ENCODE measurements around the gene UBLCP1.

UBLCP1 gene

DNA sequence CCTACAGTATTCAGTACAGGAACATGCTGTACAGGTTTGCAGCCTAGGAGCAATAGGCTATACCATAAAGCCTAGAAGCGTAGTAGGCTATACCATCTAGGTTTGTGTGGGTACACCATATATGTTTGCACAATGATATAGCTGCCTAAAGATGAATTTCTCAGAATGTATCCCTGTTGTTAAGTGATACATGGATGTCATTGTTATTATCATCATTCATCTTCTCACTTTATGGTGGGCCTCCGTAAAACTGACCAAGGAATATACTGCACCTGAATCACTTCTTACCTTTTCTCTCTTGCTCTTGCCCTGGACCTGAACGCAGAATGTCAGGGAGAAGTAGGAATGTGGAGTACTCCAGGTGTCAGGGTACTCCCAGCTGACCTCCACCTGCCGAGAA is 55.4 kb downstream of the UBLCP1 start:
- DNase-seq (ENCODE audit: low spot score): no peak
- TF ChIP-seq, protein P1, sequence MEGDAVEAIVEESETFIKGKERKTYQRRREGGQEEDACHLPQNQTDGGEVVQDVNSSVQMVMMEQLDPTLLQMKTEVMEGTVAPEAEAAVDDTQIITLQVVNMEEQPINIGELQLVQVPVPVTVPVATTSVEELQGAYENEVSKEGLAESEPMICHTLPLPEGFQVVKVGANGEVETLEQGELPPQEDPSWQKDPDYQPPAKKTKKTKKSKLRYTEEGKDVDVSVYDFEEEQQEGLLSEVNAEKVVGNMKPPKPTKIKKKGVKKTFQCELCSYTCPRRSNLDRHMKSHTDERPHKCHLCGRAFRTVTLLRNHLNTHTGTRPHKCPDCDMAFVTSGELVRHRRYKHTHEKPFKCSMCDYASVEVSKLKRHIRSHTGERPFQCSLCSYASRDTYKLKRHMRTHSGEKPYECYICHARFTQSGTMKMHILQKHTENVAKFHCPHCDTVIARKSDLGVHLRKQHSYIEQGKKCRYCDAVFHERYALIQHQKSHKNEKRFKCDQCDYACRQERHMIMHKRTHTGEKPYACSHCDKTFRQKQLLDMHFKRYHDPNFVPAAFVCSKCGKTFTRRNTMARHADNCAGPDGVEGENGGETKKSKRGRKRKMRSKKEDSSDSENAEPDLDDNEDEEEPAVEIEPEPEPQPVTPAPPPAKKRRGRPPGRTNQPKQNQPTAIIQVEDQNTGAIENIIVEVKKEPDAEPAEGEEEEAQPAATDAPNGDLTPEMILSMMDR (IDR thresholded peaks at IDR 0.05; ENCODE audit: extremely low read depth, insufficient read depth, missing control alignments): no peak
- in situ Hi-C loops (cut with MboI; ENCODE audit: low pct_unique_long_range_greater_than_20kb, low sequenced_read_pairs, unreplicated experiment): loop anchor here (10.0 kb wide), 1 partner anchor 164 kb away; no protein-coding TSS in a partner anchor

DNA sequence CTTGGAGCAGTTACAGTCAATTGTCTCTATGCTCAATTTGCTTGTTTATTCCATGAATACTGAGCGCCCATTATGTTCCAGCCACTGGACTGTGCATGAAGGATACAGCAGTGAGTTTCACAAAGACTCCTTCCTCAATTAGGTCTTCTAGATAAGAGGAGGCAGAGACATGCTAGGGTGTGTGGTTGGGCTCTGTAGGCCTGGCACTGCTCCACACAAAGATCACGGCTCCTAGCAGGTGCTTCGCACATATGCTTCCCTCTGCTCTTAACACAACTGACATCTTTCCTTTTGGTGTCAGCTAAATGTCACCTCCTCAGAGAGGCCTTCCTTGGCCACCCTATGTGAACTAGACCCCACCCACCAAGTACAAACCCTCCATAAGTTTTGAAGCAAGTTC is 56.3 kb downstream of the UBLCP1 start:
- TF ChIP-seq, protein P1 (IDR thresholded peaks at IDR 0.05; ENCODE audit: extremely low read depth, insufficient read depth, missing control alignments): no peak
- in situ Hi-C loops (cut with MboI; ENCODE audit: low pct_unique_long_range_greater_than_20kb, low sequenced_read_pairs, unreplicated experiment): loop anchor here (10.0 kb wide), 1 partner anchor 165 kb away; no protein-coding TSS in a partner anchor

GRCh38 chr5:159319832-159320231 is 56.7 kb downstream of the UBLCP1 start:
- DNase-seq (ENCODE audit: low spot score): no peak
- TF ChIP-seq, protein P1 (IDR thresholded peaks at IDR 0.05; ENCODE audit: extremely low read depth, insufficient read depth, missing control alignments): no peak
- in situ Hi-C loops (cut with MboI; ENCODE audit: low pct_unique_long_range_greater_than_20kb, low sequenced_read_pairs, unreplicated experiment): loop anchor here (10.0 kb wide), 1 partner anchor 165 kb away; no protein-coding TSS in a partner anchor

More for the DNA sequence above, 56.3 kb downstream of the UBLCP1 start:
- no peak for DNase-seq (ENCODE audit: low spot score)

GRCh38 chr5:159322180-159322579 is 59.1 kb downstream of the UBLCP1 start:
- no peak for DNase-seq (ENCODE audit: low spot score)
- in situ Hi-C loops (cut with MboI; ENCODE audit: low pct_unique_long_range_greater_than_20kb, low sequenced_read_pairs, unreplicated experiment): no loop called here
- TF ChIP-seq, protein P1 (IDR thresholded peaks at IDR 0.05; ENCODE audit: extremely low read depth, insufficient read depth, missing control alignments): no peak

GRCh38 chr5:159324102-159324755 is 61.1 kb downstream of the UBLCP1 start:
- TF ChIP-seq, protein P1 (IDR thresholded peaks at IDR 0.05; ENCODE audit: extremely low read depth, insufficient read depth, missing control alignments): no peak
- in situ Hi-C loops (cut with MboI; ENCODE audit: low pct_unique_long_range_greater_than_20kb, low sequenced_read_pairs, unreplicated experiment): no loop called here
- DNase-seq (ENCODE audit: low spot score): no peak

DNA sequence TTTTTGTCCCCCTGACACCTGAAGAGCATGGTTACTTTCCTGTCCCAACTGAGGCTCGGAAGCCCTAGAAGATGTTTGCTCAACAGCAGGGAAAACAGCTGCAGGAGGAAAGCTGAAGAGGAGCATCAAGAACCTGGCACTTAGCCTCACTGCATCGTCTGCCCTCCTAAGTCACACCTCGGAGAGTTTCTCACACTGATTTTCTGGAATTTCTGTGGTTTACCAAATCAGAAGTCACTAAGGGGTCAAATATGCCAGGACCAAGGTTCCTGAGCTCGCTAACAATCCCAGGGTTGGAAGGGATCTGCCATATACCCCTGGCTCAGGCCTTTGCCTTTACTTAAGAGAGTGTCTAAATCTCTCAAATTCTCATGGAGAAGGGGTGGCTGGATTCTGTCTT is 61.9 kb downstream of the UBLCP1 start:
- in situ Hi-C loops (cut with MboI; ENCODE audit: low pct_unique_long_range_greater_than_20kb, low sequenced_read_pairs, unreplicated experiment): no loop called here
- TF ChIP-seq, protein P1 (IDR thresholded peaks at IDR 0.05; ENCODE audit: extremely low read depth, insufficient read depth, missing control alignments): no peak
- no peak for DNase-seq (ENCODE audit: low spot score)
